IgD-negative memory B cell (primary cell): ENCODE measurements around the gene PCNT. TPM values are rescaled to one million over a fixed set of nuclear protein-coding genes. Genes with fewer than 3 reads are reported as not detected.

Experiments used
- H3K27ac Mint-ChIP-seq, 3 donors: one replicate each; pipeline ENCODE4 v1.8.0; 2020 to 2022; ENCODE audit warnings: mild to moderate bottlenecking in 3 of 3, mixed read lengths in 3 of 3, moderate library complexity in 1 of 3
- H3K27me3 Mint-ChIP-seq: one replicate; pipeline ENCODE4 v1.8.0; 2021; ENCODE audit warnings: mixed read lengths
- H3K36me3 Mint-ChIP-seq: one replicate; pipeline ENCODE4 v1.8.0; 2020; ENCODE audit warnings: mild to moderate bottlenecking, mixed read lengths
- H3K4me1 Mint-ChIP-seq, 3 donors: one replicate each; pipeline ENCODE4 v1.8.0; 2020 to 2022; ENCODE audit warnings: mixed read lengths in 3 of 3, mild to moderate bottlenecking in 1 of 3
- H3K4me3 Mint-ChIP-seq, 4 donors: one replicate each; pipeline ENCODE4 v1.8.0; 2020 to 2022; ENCODE audit warnings: mild to moderate bottlenecking in 4 of 4, mixed read lengths in 4 of 4, moderate library complexity in 3 of 4
- H3K9me3 Mint-ChIP-seq, 3 donors: one replicate each; pipeline ENCODE4 v1.8.0; 2020 to 2021; ENCODE audit warnings: mixed read lengths in 3 of 3, mild to moderate bottlenecking in 1 of 3
- polyA plus RNA-seq: library from polyadenylated mRNA; unstranded; fragments of 300-500 nt; fragmentation: Illumina TruSeq; gene quantifications from one replicate; pipeline ENCODE4 v1.2.3, GENCODE V29; 2021

Gene PCNT
- polyA plus RNA-seq, 1 donor from 2014 or later = 22.4 TPM

GRCh38 chr21:46421756-46422555 lies 98.0 kb downstream of the PCNT start:
- H3K27me3 Mint-ChIP-seq = no peaks in the 10 kb centered on the region
- no peak overlapping the region for H3K27ac Mint-ChIP-seq
- no peak overlapping the region for H3K4me3 Mint-ChIP-seq
- H3K4me1 Mint-ChIP-seq = no peaks in the 10 kb centered on the region
- H3K9me3 Mint-ChIP-seq = no peaks in the 10 kb centered on the region
- H3K36me3 Mint-ChIP-seq = peaks cover 5% of the 10 kb centered on the region

GRCh38 chr21:46422636-46423241 lies 98.8 kb downstream of the PCNT start:
- Mint-ChIP-seq H3K27ac (no peak overlapping the region), H3K4me3 (no peak overlapping the region), H3K27me3 (no peaks in the 10 kb centered on the region), H3K9me3 (no peaks in the 10 kb centered on the region), H3K4me1 (no peaks in the 10 kb centered on the region), H3K36me3 (peaks cover 5% of the 10 kb centered on the region)

GRCh38 chr21:46423546-46424038 lies 99.6 kb downstream of the PCNT start:
- H3K27me3 Mint-ChIP-seq = no peaks in the 10 kb centered on the region
- peaks cover 5% of the 10 kb centered on the region for H3K36me3 Mint-ChIP-seq
- H3K9me3 Mint-ChIP-seq = no peaks in the 10 kb centered on the region
- H3K27ac Mint-ChIP-seq = no peak overlapping the region
- no peak overlapping the region for H3K4me3 Mint-ChIP-seq
- H3K4me1 Mint-ChIP-seq = no peaks in the 10 kb centered on the region

GRCh38 chr21:46424039-46424591 lies 100.2 kb downstream of the PCNT start:
- H3K36me3 Mint-ChIP-seq = peaks cover 1% of the 10 kb centered on the region
- H3K9me3 Mint-ChIP-seq = no peaks in the 10 kb centered on the region
- no peaks in the 10 kb centered on the region for H3K27me3 Mint-ChIP-seq
- H3K4me3 Mint-ChIP-seq = no peak overlapping the region
- no peak overlapping the region for H3K27ac Mint-ChIP-seq
- no peaks in the 10 kb centered on the region for H3K4me1 Mint-ChIP-seq

GRCh38 chr21:46424621-46425020 lies 100.7 kb downstream of the PCNT start:
- no peaks in the 10 kb centered on the region for H3K4me1 Mint-ChIP-seq
- no peak overlapping the region for H3K4me3 Mint-ChIP-seq
- no peaks in the 10 kb centered on the region for H3K9me3 Mint-ChIP-seq
- H3K27me3 Mint-ChIP-seq = no peaks in the 10 kb centered on the region
- H3K27ac Mint-ChIP-seq = peak overlapping the region; percentile 28 to 48 (median 46)
- H3K36me3 Mint-ChIP-seq = peaks cover 1% of the 10 kb centered on the region

GRCh38 chr21:46425041-46425440 lies 101.1 kb downstream of the PCNT start:
- Mint-ChIP-seq H3K4me1 (no peaks in the 10 kb centered on the region), H3K27ac (peak overlapping the region; percentile 28 to 48 (median 46)), H3K9me3 (no peaks in the 10 kb centered on the region), H3K36me3 (peaks cover 1% of the 10 kb centered on the region), H3K4me3 (no peak overlapping the region), H3K27me3 (no peaks in the 10 kb centered on the region)

GRCh38 chr21:46425571-46425970 lies 101.6 kb downstream of the PCNT start:
- no peaks in the 10 kb centered on the region for H3K9me3 Mint-ChIP-seq
- H3K4me1 Mint-ChIP-seq = no peaks in the 10 kb centered on the region
- H3K36me3 Mint-ChIP-seq = peaks cover 1% of the 10 kb centered on the region
- H3K27ac Mint-ChIP-seq = peak overlapping the region in 2 of 3 donors; percentile 28 to 39
- H3K4me3 Mint-ChIP-seq = no peak overlapping the region
- H3K27me3 Mint-ChIP-seq = no peaks in the 10 kb centered on the region

GRCh38 chr21:46426313-46427046 lies 102.5 kb downstream of the PCNT start:
- Mint-ChIP-seq H3K4me1 (peaks cover 0 to 2% (median 0%) of the 10 kb centered on the region in 3 donors), H3K9me3 (no peaks in the 10 kb centered on the region), H3K4me3 (no peak overlapping the region), H3K27me3 (no peaks in the 10 kb centered on the region), H3K27ac (no peak overlapping the region), H3K36me3 (peaks cover 3% of the 10 kb centered on the region)

GRCh38 chr21:46427516-46427915 lies 103.6 kb downstream of the PCNT start:
- Mint-ChIP-seq H3K27me3 (no peaks in the 10 kb centered on the region), H3K4me3 (no peak overlapping the region), H3K9me3 (no peaks in the 10 kb centered on the region), H3K36me3 (peaks cover 6% of the 10 kb centered on the region), H3K4me1 (peaks cover 0 to 3% (median 1%) of the 10 kb centered on the region in 3 donors), H3K27ac (no peak overlapping the region)

GRCh38 chr21:46428286-46428685 lies 104.3 kb downstream of the PCNT start:
- H3K4me1 Mint-ChIP-seq = peaks cover 0 to 3% (median 1%) of the 10 kb centered on the region in 3 donors
- H3K9me3 Mint-ChIP-seq = no peaks in the 10 kb centered on the region
- no peaks in the 10 kb centered on the region for H3K27me3 Mint-ChIP-seq
- H3K36me3 Mint-ChIP-seq = peaks cover 6% of the 10 kb centered on the region
- no peak overlapping the region for H3K27ac Mint-ChIP-seq
- H3K4me3 Mint-ChIP-seq = no peak overlapping the region

GRCh38 chr21:46428987-46429710 lies 105.2 kb downstream of the PCNT start:
- Mint-ChIP-seq H3K27me3 (no peaks in the 10 kb centered on the region), H3K4me1 (peaks cover 0 to 3% (median 1%) of the 10 kb centered on the region in 3 donors), H3K36me3 (peaks cover 6% of the 10 kb centered on the region), H3K27ac (no peak overlapping the region), H3K4me3 (no peak overlapping the region), H3K9me3 (no peaks in the 10 kb centered on the region)

GRCh38 chr21:46429754-46430681 lies 106.1 kb downstream of the PCNT start:
- H3K9me3 Mint-ChIP-seq = no peaks in the 10 kb centered on the region
- H3K27me3 Mint-ChIP-seq = no peaks in the 10 kb centered on the region
- peaks cover 5% of the 10 kb centered on the region for H3K36me3 Mint-ChIP-seq
- H3K4me1 Mint-ChIP-seq = peaks cover 0 to 3% (median 1%) of the 10 kb centered on the region in 3 donors
- peak overlapping the region in 1 of 3 donors; percentile 67 for H3K27ac Mint-ChIP-seq
- no peak overlapping the region for H3K4me3 Mint-ChIP-seq

- H3K36me3 Mint-ChIP-seq = peaks cover 5% of the 10 kb centered on the region
- H3K27me3 Mint-ChIP-seq = no peaks in the 10 kb centered on the region
- peaks cover 0 to 3% (median 1%) of the 10 kb centered on the region in 3 donors for H3K4me1 Mint-ChIP-seq
- no peak overlapping the region for H3K27ac Mint-ChIP-seq
- H3K4me3 Mint-ChIP-seq = no peak overlapping the region
- H3K9me3 Mint-ChIP-seq = no peaks in the 10 kb centered on the region
These were observed 107.5 kb downstream of the PCNT start for GRCh38 chr21:46431448-46431847.
